ENCODE measurements around the gene CAMKK2. TPM values are rescaled to one million over a fixed set of nuclear protein-coding genes. Genes with fewer than 3 reads are reported as not detected.

CAMKK2 gene
- total RNA-seq, 1 experiment from 2014 or later: 24.7 TPM

DNA sequence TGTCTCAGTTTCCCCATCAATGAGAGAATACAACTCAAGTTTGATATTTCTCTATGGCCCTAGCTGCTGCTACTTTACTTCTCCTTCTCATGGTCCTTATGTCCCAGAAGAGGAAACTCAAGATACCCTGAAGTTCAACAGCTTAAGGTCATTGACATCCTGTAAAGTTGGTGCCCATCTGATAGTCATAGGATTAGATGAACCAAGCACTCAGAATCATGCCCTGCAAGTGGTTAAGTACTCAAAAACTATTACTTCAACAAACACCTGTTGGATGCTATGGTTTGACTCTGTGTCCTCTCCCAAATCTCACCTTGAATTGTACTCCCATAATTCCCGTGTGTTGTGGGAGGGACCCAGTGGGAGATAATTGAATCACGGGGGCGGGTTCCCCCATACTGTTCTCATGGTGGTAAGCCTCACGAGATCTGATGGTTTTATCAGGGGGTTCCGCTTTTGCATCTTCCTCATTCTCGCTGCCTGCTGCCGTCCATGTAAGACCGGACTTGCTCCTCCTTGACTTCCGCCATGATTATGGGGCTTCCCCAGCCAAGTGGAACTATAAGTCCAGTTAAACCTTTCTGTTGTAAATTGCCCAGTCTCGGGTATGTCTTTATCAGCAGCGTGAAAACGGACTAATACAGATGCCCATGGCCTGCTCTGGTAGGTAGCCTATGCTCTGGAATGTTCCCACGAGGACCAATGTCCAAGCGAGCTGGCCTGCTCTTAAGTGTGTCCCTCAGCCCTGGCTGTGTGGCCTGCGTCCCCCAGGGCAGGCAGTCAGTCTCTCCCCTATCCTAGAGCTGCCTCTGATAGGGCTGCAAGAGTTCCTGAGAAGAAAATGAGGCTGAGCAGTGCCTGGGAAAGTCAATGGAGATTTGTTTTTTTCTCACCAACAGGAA, 18.1 kb downstream of the CAMKK2 start:
- Histone ChIP-seq H4K91ac (ENCODE audit: insufficient read length, low read depth, low read length) (peak overlapping the region; percentile 43), H3K9me3 (ENCODE audit: control insufficient read depth, low read depth, low read length) (no peaks in the 10 kb centered on the region), H2BK20ac (ENCODE audit: low read depth, low read length, poor library complexity, severe bottlenecking) (no peak overlapping the region), H4K20me1 (ENCODE audit: control insufficient read depth, insufficient read depth, insufficient read length) (no peaks in the 10 kb centered on the region), H3K18ac (ENCODE audit: insufficient read length, low read depth, low read length) (no peak overlapping the region), H3K27ac (ENCODE audit: insufficient read length, low read depth, low read length) (no peak overlapping the region), H2BK15ac (ENCODE audit: low read depth, low read length) (no peak overlapping the region), H3K9ac (ENCODE audit: extremely low read depth, insufficient read length, low read length) (no peak overlapping the region), H2BK12ac (ENCODE audit: insufficient read length, low read depth, low read length) (no peak overlapping the region), H3K14ac (ENCODE audit: insufficient read depth, low read length) (no peak overlapping the region; the same call in 1 of the 2 replicates), H3K23ac (ENCODE audit: insufficient read length, low read depth, low read length) (no peak overlapping the region), H3K4me2 (ENCODE audit: insufficient read depth, insufficient read length, low read length) (no peak overlapping the region), H3K4ac (ENCODE audit: low read depth, low read length) (no peak overlapping the region; the same call in 1 of the 2 replicates), H3K56ac (ENCODE audit: insufficient read length, low read depth, low read length) (no peak overlapping the region), H3K23me2 (ENCODE audit: insufficient read length, low read depth, low read length, poor library complexity, severe bottlenecking) (no peaks in the 10 kb centered on the region), H3K27me3 (ENCODE audit: insufficient read depth, low read length) (no peaks in the 10 kb centered on the region), H2AFZ (ENCODE audit: low read length) (no peak overlapping the region), H3K79me2 (ENCODE audit: insufficient read depth, low read length) (no peaks in the 10 kb centered on the region), H3T11ph (ENCODE audit: low read length) (no peak overlapping the region), H3K4me1 (ENCODE audit: insufficient read depth, low read length) (no peaks in the 10 kb centered on the region; the same call in 1 of the 2 replicates), H2BK120ac (ENCODE audit: low read depth, low read length, poor library complexity, severe bottlenecking) (no peak overlapping the region), H3K79me1 (ENCODE audit: insufficient read depth, low read depth, low read length, poor library complexity, severe bottlenecking) (no peaks in the 10 kb centered on the region), H4K8ac (replicated peaks; ENCODE audit: insufficient read length, low read depth, low read length) (no peak overlapping the region), H2BK5ac (ENCODE audit: insufficient read length, low read length) (peak overlapping the region; percentile 5), H4K5ac (ENCODE audit: insufficient read length, low read depth, low read length) (no peak overlapping the region), H2AK5ac (ENCODE audit: insufficient read length, low read length) (no peak overlapping the region)
- H3K27ac Mint-ChIP-seq: peak overlapping the region; percentile 34 to 83 (median 78); a peak in 4 of 7 replicates
- no peak overlapping the region for H3K4me3 Mint-ChIP-seq
- no CpG with 5 or more reads among the region's 15 CpGs for WGBS (ENCODE audit: extremely low coverage, insufficient read length, low lambda C conversion rate)
- H3K27me3 Mint-ChIP-seq (ENCODE audit: low read depth): no peaks in the 10 kb centered on the region
- no peak for DNase-seq
- H3K4me1 Mint-ChIP-seq: peaks cover 25 to 33% of the 10 kb centered on the region in 2 experiments
- peaks cover 1 to 21% (median 15%) of the 10 kb centered on the region in 3 experiments; a peak in 6 of 7 replicates for H3K36me3 Mint-ChIP-seq (ENCODE audit: insufficient read depth in 1 of 3, low read depth in 3 of 3)
- TF ChIP-seq, protein P1, sequence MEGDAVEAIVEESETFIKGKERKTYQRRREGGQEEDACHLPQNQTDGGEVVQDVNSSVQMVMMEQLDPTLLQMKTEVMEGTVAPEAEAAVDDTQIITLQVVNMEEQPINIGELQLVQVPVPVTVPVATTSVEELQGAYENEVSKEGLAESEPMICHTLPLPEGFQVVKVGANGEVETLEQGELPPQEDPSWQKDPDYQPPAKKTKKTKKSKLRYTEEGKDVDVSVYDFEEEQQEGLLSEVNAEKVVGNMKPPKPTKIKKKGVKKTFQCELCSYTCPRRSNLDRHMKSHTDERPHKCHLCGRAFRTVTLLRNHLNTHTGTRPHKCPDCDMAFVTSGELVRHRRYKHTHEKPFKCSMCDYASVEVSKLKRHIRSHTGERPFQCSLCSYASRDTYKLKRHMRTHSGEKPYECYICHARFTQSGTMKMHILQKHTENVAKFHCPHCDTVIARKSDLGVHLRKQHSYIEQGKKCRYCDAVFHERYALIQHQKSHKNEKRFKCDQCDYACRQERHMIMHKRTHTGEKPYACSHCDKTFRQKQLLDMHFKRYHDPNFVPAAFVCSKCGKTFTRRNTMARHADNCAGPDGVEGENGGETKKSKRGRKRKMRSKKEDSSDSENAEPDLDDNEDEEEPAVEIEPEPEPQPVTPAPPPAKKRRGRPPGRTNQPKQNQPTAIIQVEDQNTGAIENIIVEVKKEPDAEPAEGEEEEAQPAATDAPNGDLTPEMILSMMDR (conservative IDR thresholded peaks at IDR 0.05): no peak
- H3K9me3 Mint-ChIP-seq: no peaks in the 10 kb centered on the region
